ENCODE results near the gene OR4C45. TPM values are rescaled to one million over a fixed set of nuclear protein-coding genes. Genes with fewer than 3 reads are reported as not detected.
"Not testable (repeated sequence)": the region's sequence is repeated elsewhere in the genome, so short reads cannot be mapped to it uniquely, and the experiment has no call there.

Gene OR4C45
- polyA plus RNA-seq, 1 donor from 2014 or later, result not detected

GRCh38 chr11:50078001-50078400 is 45.3 kb downstream of the OR4C45 start:
- Histone ChIP-seq H3K9me3 (ENCODE audit: low read length) (peaks cover 12% of the 10 kb centered on the region), H3K36me3 (ENCODE audit: insufficient read depth, low read length) (no peaks in the 10 kb centered on the region), H3K9ac (ENCODE audit: low read length) (no peak overlapping the region), H3K79me2 (replicated peaks; ENCODE audit: insufficient read depth, low read length) (no peaks in the 10 kb centered on the region), H2AFZ (ENCODE audit: low read depth, low read length) (no peak overlapping the region), H3K27me3 (ENCODE audit: insufficient read depth, low read depth, low read length) (no peaks in the 10 kb centered on the region), H3K27ac (ENCODE audit: low read length) (no peak overlapping the region), H3K4me3 (ENCODE audit: low read length) (no peak overlapping the region), H3K9me2 (ENCODE audit: insufficient read depth, low read length) (no peaks in the 10 kb centered on the region), H4K20me1 (ENCODE audit: insufficient read depth) (no peaks in the 10 kb centered on the region), H3K4me2 (ENCODE audit: low read length) (no peak overlapping the region), H3F3A (ENCODE audit: insufficient read depth, low read length, poor library complexity, severe bottlenecking) (no peaks in the 10 kb centered on the region)
- no peak for TF ChIP-seq EZH2 (IDR thresholded peaks at IDR 0.05; ENCODE audit: borderline replicate concordance, insufficient read depth, low read length, poor library complexity, severe bottlenecking)
- no peak for TF ChIP-seq SMC3 (conservative IDR thresholded peaks at IDR 0.05; ENCODE audit: poor library complexity)
- TF ChIP-seq RAD21 (conservative IDR thresholded peaks at IDR 0.05), result no peak
- TF ChIP-seq MXI1 (conservative IDR thresholded peaks at IDR 0.05; ENCODE audit: poor library complexity, severe bottlenecking), result no peak
- no peak for TF ChIP-seq REST (IDR thresholded peaks at IDR 0.05; ENCODE audit: borderline replicate concordance)

- not testable (repeated sequence) for H3K27me3 ChIP-seq (ENCODE audit: insufficient read depth, low read depth, low read length); H3K36me3 ChIP-seq (ENCODE audit: insufficient read depth, low read length); H4K20me1 ChIP-seq (ENCODE audit: insufficient read depth); H3K9ac ChIP-seq (ENCODE audit: low read length); H3K27ac ChIP-seq (ENCODE audit: low read length); H3K9me2 ChIP-seq (ENCODE audit: insufficient read depth, low read length); H2AFZ ChIP-seq (ENCODE audit: low read depth, low read length); H3K79me2 ChIP-seq (replicated peaks; ENCODE audit: insufficient read depth, low read length); H3K4me2 ChIP-seq (ENCODE audit: low read length); H3K4me3 ChIP-seq (ENCODE audit: low read length); H3K9me3 ChIP-seq (ENCODE audit: low read length); H3F3A ChIP-seq (ENCODE audit: insufficient read depth, low read length, poor library complexity, severe bottlenecking)
Measured at GRCh38 chr11:50078946-50079345, 46.3 kb downstream of the OR4C45 start.

- peaks cover 9% of the 10 kb centered on the region for H3K9me3 ChIP-seq (ENCODE audit: low read length)
- H3K9me2 ChIP-seq (ENCODE audit: insufficient read depth, low read length), result no peaks in the 10 kb centered on the region
- no peaks in the 10 kb centered on the region for H3K79me2 ChIP-seq (replicated peaks; ENCODE audit: insufficient read depth, low read length)
- no peaks in the 10 kb centered on the region for H3K36me3 ChIP-seq (ENCODE audit: insufficient read depth, low read length)
- H3F3A ChIP-seq (ENCODE audit: insufficient read depth, low read length, poor library complexity, severe bottlenecking), result no peaks in the 10 kb centered on the region
- no peak overlapping the region for H3K4me2 ChIP-seq (ENCODE audit: low read length)
- H2AFZ ChIP-seq (ENCODE audit: low read depth, low read length), result no peak overlapping the region
- no peak overlapping the region for H3K9ac ChIP-seq (ENCODE audit: low read length)
- H3K27ac ChIP-seq (ENCODE audit: low read length), result no peak overlapping the region
- TF ChIP-seq RAD21 (conservative IDR thresholded peaks at IDR 0.05) (no peak), SMC3 (conservative IDR thresholded peaks at IDR 0.05; ENCODE audit: poor library complexity) (no peak)
- H3K4me3 ChIP-seq (ENCODE audit: low read length), result no peak overlapping the region
- H4K20me1 ChIP-seq (ENCODE audit: insufficient read depth), result no peaks in the 10 kb centered on the region
- H3K27me3 ChIP-seq (ENCODE audit: insufficient read depth, low read depth, low read length), result no peaks in the 10 kb centered on the region
Measured at GRCh38 chr11:50080256-50080655, 47.6 kb downstream of the OR4C45 start.

Other genes with a start within 250 kb of the OR4C45 start
- not detected in 2 replicates for gene OR4C13, start 80.5 kb upstream of the OR4C45 start, polyA plus RNA-seq
- not detected in 2 replicates for gene OR4C12, start 50.3 kb upstream of the OR4C45 start, polyA plus RNA-seq